ENCODE measurements around the gene UGT3A1. TPM values are rescaled to one million over a fixed set of nuclear protein-coding genes. Genes with fewer than 3 reads are reported as not detected.
"Not testable (repeated sequence)": the region's sequence is repeated elsewhere in the genome, so short reads cannot be mapped to it uniquely, and the experiment has no call there.

The UGT3A1 gene
- total RNA-seq, 1 donor from 2014 or later, result not detected

DNA sequence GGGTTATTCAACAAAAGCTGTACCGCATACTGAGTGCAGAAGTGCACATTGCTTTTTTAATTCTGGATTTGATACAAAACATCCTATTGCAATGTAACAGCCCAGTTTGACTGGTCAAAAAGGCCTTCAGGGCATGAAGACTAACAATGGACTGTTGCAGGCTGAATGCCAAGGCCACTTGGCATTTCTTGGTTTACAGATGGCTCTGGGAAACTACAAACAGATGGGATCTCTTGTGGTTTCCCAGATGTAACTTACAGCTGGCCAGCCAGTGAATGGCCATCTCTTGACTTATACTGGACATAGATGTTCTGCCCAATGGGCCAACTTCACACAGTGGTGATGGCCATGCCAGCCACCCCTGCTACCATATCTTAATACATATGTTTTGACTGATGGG is 38.7 kb upstream of the UGT3A1 start:
- no peaks in the 10 kb centered on the region for H3K27me3 Mint-ChIP-seq (ENCODE audit: low read depth)
- H3K36me3 Mint-ChIP-seq, result no peaks in the 10 kb centered on the region
- peaks cover 11% of the 10 kb centered on the region for H3K9me3 Mint-ChIP-seq
- no peak for DNase-seq (ENCODE audit: low spot score in 2 of 2, unreplicated experiment in 2 of 2)
- TF ChIP-seq, protein P1, sequence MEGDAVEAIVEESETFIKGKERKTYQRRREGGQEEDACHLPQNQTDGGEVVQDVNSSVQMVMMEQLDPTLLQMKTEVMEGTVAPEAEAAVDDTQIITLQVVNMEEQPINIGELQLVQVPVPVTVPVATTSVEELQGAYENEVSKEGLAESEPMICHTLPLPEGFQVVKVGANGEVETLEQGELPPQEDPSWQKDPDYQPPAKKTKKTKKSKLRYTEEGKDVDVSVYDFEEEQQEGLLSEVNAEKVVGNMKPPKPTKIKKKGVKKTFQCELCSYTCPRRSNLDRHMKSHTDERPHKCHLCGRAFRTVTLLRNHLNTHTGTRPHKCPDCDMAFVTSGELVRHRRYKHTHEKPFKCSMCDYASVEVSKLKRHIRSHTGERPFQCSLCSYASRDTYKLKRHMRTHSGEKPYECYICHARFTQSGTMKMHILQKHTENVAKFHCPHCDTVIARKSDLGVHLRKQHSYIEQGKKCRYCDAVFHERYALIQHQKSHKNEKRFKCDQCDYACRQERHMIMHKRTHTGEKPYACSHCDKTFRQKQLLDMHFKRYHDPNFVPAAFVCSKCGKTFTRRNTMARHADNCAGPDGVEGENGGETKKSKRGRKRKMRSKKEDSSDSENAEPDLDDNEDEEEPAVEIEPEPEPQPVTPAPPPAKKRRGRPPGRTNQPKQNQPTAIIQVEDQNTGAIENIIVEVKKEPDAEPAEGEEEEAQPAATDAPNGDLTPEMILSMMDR (IDR thresholded peaks at IDR 0.05; ENCODE audit: unreplicated experiment), result no peak
- no peak overlapping the region for H3K27ac Mint-ChIP-seq
- no peak overlapping the region for H3K4me3 Mint-ChIP-seq
- no peaks in the 10 kb centered on the region for H3K4me1 Mint-ChIP-seq

GRCh38 chr5:36028816-36029465 is 37.8 kb upstream of the UGT3A1 start:
- no peaks in the 10 kb centered on the region for H3K27me3 Mint-ChIP-seq (ENCODE audit: low read depth)
- peaks cover 21% of the 10 kb centered on the region for H3K9me3 Mint-ChIP-seq
- no peak for DNase-seq (ENCODE audit: low spot score in 2 of 2, unreplicated experiment in 2 of 2)
- H3K4me1 Mint-ChIP-seq, result no peaks in the 10 kb centered on the region
- H3K36me3 Mint-ChIP-seq, result no peaks in the 10 kb centered on the region
- H3K4me3 Mint-ChIP-seq, result no peak overlapping the region
- TF ChIP-seq, protein P1 (IDR thresholded peaks at IDR 0.05; ENCODE audit: unreplicated experiment), result no peak
- H3K27ac Mint-ChIP-seq, result no peak overlapping the region

GRCh38 chr5:36027711-36028110 is 36.5 kb upstream of the UGT3A1 start:
- no peak for DNase-seq (ENCODE audit: low spot score in 2 of 2, unreplicated experiment in 2 of 2)
- Mint-ChIP-seq H3K4me1 (no peaks in the 10 kb centered on the region), H3K27ac (no peak overlapping the region), H3K9me3 (peaks cover 30% of the 10 kb centered on the region), H3K36me3 (no peaks in the 10 kb centered on the region), H3K4me3 (no peak overlapping the region), H3K27me3 (ENCODE audit: low read depth) (no peaks in the 10 kb centered on the region)
- TF ChIP-seq, protein P1 (IDR thresholded peaks at IDR 0.05; ENCODE audit: unreplicated experiment), result no peak

GRCh38 chr5:36026706-36027465 is 35.7 kb upstream of the UGT3A1 start:
- H3K9me3 Mint-ChIP-seq, result peaks cover 37% of the 10 kb centered on the region
- no peaks in the 10 kb centered on the region for H3K36me3 Mint-ChIP-seq
- H3K4me1 Mint-ChIP-seq, result no peaks in the 10 kb centered on the region
- TF ChIP-seq, protein P1 (IDR thresholded peaks at IDR 0.05; ENCODE audit: unreplicated experiment), result no peak
- H3K27me3 Mint-ChIP-seq (ENCODE audit: low read depth), result no peaks in the 10 kb centered on the region
- H3K4me3 Mint-ChIP-seq, result no peak overlapping the region
- no peak for DNase-seq (ENCODE audit: low spot score in 2 of 2, unreplicated experiment in 2 of 2)
- no peak overlapping the region for H3K27ac Mint-ChIP-seq

DNA sequence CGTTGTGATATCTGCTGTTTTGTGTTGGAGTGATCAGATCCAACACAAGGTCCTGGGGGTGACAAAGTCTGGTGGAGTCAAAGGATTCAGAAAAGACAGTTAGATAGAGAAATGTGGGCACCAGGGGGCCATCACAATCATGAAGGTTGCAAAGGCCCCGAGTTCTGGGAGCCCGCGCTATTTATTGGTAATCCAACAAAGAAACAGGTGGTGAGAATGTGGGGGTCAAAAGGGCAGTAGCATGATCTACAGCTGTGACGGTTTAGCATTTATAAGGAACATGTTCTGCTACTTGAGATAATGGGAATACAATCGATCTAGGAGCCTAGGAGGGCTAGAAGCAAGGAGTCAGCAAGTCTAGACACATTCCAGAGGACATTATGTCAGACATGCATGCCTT is 31.1 kb upstream of the UGT3A1 start:
- DNase-seq (ENCODE audit: low spot score in 2 of 2, unreplicated experiment in 2 of 2); H3K27ac Mint-ChIP-seq; H3K36me3 Mint-ChIP-seq; H3K4me1 Mint-ChIP-seq; H3K4me3 Mint-ChIP-seq; H3K27me3 Mint-ChIP-seq (ENCODE audit: low read depth): not testable (repeated sequence)
- H3K9me3 Mint-ChIP-seq, result peaks cover 61% of the 10 kb centered on the region

DNA sequence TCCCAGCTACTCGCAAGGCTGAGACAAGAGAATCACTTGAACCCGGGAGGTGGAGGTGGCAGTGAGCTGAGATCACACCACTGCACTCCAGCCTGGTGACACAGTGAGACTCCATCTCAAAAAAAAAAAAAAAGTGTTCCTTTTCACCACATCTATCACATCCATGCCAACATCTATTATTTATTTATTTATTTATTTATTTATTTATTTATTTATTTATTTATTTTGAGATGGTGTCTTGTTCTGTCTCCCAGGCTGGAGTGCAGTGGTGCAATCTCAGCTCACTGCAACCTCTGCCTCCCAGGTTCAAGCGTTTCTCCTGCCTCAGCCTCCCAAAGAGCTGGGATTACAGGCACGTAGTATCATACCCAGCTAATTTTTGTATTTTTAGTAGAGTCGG is 28.4 kb upstream of the UGT3A1 start:
- peaks cover 63% of the 10 kb centered on the region for H3K9me3 Mint-ChIP-seq
- H3K4me3 Mint-ChIP-seq; H3K27me3 Mint-ChIP-seq (ENCODE audit: low read depth); H3K36me3 Mint-ChIP-seq; H3K4me1 Mint-ChIP-seq; H3K27ac Mint-ChIP-seq; DNase-seq (ENCODE audit: low spot score in 2 of 2, unreplicated experiment in 2 of 2): not testable (repeated sequence)
